ENCODE measurements around the gene VASP.

VASP gene

GRCh38 chr19:45506989-45507871 is at the start of gene VASP:
Gene VASP, plus strand, starts transcription at chr19:45507479. Its CDS starts 293 bp downstream, at chr19:45507772.
- DNase-seq (ENCODE audit: low spot score), result peak; percentile 90

GRCh38 chr19:45457776-45458175 is 49.5 kb upstream of the VASP start:
- no peak for DNase-seq (ENCODE audit: low spot score)

- no peak for DNase-seq (ENCODE audit: low spot score)
These were observed 46.4 kb upstream of the VASP start for GRCh38 chr19:45460807-45461347.

- DNase-seq (ENCODE audit: low spot score), result no peak
These were observed 45.1 kb upstream of the VASP start for GRCh38 chr19:45462174-45462573.

- no peak for DNase-seq (ENCODE audit: low spot score)
These were observed 44.0 kb upstream of the VASP start for GRCh38 chr19:45463241-45463640.

GRCh38 chr19:45464274-45464673 is 43.0 kb upstream of the VASP start:
- no peak for DNase-seq (ENCODE audit: low spot score)

GRCh38 chr19:45464852-45465441 is 42.3 kb upstream of the VASP start:
- DNase-seq (ENCODE audit: low spot score), result no peak

GRCh38 chr19:45467115-45467455 is 40.2 kb upstream of the VASP start:
- DNase-seq (ENCODE audit: low spot score), result no peak

GRCh38 chr19:45467456-45468158 is 39.7 kb upstream of the VASP start, which contains the start of gene FOSB:
Gene FOSB, plus strand, starts transcription at chr19:45467996. Its CDS starts 591 bp downstream, at chr19:45468587.
- DNase-seq (ENCODE audit: low spot score), result peak; percentile 95

GRCh38 chr19:45468159-45468651 is 39.1 kb upstream of the VASP start:
- no peak for DNase-seq (ENCODE audit: low spot score)

GRCh38 chr19:45468803-45469131 is 38.5 kb upstream of the VASP start:
- no peak for DNase-seq (ENCODE audit: low spot score)

GRCh38 chr19:45469132-45469944 is 37.9 kb upstream of the VASP start:
- DNase-seq (ENCODE audit: low spot score), result peak; percentile 97

- DNase-seq (ENCODE audit: low spot score), result no peak
These were observed 37.1 kb upstream of the VASP start for GRCh38 chr19:45469945-45470761.

- no peak for DNase-seq (ENCODE audit: low spot score)
These were observed 36.6 kb upstream of the VASP start for GRCh38 chr19:45470762-45471081.

- no peak for DNase-seq (ENCODE audit: low spot score)
These were observed 36.0 kb upstream of the VASP start for GRCh38 chr19:45471111-45471930.

GRCh38 chr19:45471931-45472562 is 35.2 kb upstream of the VASP start:
- no peak for DNase-seq (ENCODE audit: low spot score)

GRCh38 chr19:45472563-45473366 is 34.5 kb upstream of the VASP start:
- DNase-seq (ENCODE audit: low spot score), result no peak

GRCh38 chr19:45473367-45473681 is 34.0 kb upstream of the VASP start:
- no peak for DNase-seq (ENCODE audit: low spot score)

Measured in GM03348 (cell line).